ENCODE results near the gene NUB1.

The NUB1 gene

DNA sequence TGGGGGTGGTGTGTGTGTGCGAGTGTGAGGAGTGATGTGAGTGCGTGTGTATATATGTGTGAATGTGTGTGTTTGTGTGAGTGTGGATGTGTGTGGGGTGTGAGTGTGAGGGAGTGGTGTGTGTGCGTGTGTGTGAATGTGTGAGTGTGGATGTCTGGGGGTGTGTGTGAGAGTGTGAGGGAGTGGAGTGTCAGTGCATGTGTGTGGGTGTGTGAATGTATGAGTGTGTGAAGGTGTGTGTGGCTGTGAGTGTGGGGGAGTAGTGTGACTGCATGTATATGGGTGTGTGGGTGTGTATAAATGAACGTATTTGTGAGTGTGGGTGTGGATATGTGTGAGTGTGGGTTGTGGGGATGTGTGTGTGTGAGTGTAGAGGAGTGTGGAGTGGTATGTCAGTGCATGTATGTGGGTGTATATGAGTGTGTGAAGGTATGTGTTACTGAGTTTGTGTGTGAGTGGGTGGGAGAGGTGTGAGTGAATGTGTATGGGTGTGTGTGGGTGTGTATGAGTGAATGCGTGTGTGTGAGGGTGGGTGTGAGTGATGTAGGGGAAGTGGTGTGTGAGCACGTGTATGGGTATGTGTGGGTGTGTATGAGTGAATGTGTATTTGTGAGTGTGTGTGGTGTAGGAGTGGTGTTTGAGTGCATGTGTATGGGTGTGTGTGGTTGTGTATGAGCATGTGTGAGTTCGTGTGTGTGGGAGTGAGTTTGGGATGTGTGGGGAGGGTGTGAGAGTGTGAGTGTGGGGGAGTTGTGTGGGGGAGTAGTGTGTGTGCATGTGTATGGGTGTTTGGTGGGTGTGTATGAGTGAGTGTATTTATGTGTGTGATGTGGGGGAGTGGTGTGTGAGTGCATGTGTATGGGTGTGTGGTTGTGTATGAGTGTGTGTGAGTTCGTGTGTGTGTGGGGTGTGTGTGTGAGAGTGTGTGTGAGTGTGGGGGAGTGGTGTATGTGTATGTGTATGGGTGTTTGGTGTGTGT, 28.5 kb upstream of the NUB1 start:
- no peak overlapping the region for H3K27ac ChIP-seq (ENCODE audit: low read depth in 2 of 2, low read length in 2 of 2)
- no peak overlapping the region for H3K9ac ChIP-seq (ENCODE audit: low read depth in 1 of 2, low read length in 2 of 2)
- H3K4me1 ChIP-seq (ENCODE audit: control insufficient read depth in 2 of 2, insufficient read depth in 2 of 2, low read length in 2 of 2), result no peaks in the 10 kb centered on the region
- H3K4me3 ChIP-seq (ENCODE audit: low read length in 2 of 2), result no peak overlapping the region
- H3K9me3 ChIP-seq (ENCODE audit: control insufficient read depth in 2 of 2, low read length in 2 of 2), result peaks cover 0 to 5% of the 10 kb centered on the region in 2 donors
- H3K27me3 ChIP-seq (ENCODE audit: control insufficient read depth in 2 of 2, insufficient read depth in 2 of 2, low read length in 2 of 2), result peaks cover 0 to under 1% of the 10 kb centered on the region in 2 donors
- no peaks in the 10 kb centered on the region for H3K36me3 ChIP-seq (ENCODE audit: control insufficient read depth in 2 of 2, insufficient read depth in 2 of 2, low read length in 2 of 2)

DNA sequence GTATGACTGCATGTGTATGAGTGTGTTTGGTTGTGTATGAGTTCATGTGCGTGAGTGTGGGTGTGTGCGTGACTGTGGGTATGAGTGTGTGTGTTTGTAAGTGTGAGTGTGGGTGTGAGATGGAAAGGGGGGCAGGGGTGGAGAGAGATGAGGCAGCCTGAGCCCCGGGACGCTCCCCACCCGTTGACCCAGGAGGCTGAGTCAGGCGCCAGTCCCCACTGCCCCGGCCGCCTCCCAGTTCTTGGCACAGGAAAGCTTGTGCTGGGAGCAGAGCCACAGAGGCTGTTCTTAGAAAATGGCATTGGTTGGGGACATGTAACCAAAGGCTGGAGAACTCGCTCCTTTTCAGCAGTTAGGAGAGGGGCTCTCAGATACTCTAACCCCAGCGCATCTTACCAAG, 27.8 kb upstream of the NUB1 start:
- Histone ChIP-seq H3K9me3 (ENCODE audit: control insufficient read depth in 2 of 2, low read length in 2 of 2) (peaks cover 0 to 5% of the 10 kb centered on the region in 2 donors), H3K4me1 (ENCODE audit: control insufficient read depth in 2 of 2, insufficient read depth in 2 of 2, low read length in 2 of 2) (no peaks in the 10 kb centered on the region), H3K4me3 (ENCODE audit: low read length in 2 of 2) (no peak overlapping the region), H3K36me3 (ENCODE audit: control insufficient read depth in 2 of 2, insufficient read depth in 2 of 2, low read length in 2 of 2) (no peaks in the 10 kb centered on the region), H3K9ac (ENCODE audit: low read depth in 1 of 2, low read length in 2 of 2) (no peak overlapping the region), H3K27ac (ENCODE audit: low read depth in 2 of 2, low read length in 2 of 2) (no peak overlapping the region), H3K27me3 (ENCODE audit: control insufficient read depth in 2 of 2, insufficient read depth in 2 of 2, low read length in 2 of 2) (no peaks in the 10 kb centered on the region)

DNA sequence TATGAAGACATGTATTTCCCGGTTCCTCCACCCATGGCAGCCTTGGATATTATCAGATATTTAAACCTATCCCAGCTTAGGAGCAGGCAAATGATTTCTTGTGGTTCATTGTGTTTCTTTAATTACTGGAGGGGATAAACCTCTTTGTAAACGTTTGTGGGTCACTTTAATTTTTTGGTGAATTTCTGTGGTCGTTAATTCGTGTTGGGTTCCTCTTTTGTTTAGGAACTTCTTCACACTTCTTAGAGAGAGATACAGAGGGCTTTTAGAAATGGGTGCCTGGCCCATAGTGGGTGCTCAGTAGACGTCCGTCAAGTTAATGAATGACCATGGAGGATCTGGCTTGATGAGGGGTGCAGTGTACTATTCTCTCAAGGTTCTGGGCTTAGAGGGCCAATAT, 27.2 kb upstream of the NUB1 start:
- H3K4me1 ChIP-seq (ENCODE audit: control insufficient read depth in 2 of 2, insufficient read depth in 2 of 2, low read length in 2 of 2), result no peaks in the 10 kb centered on the region
- H3K27me3 ChIP-seq (ENCODE audit: control insufficient read depth in 2 of 2, insufficient read depth in 2 of 2, low read length in 2 of 2), result no peaks in the 10 kb centered on the region
- no peak overlapping the region for H3K4me3 ChIP-seq (ENCODE audit: low read length in 2 of 2)
- no peak overlapping the region for H3K27ac ChIP-seq (ENCODE audit: low read depth in 2 of 2, low read length in 2 of 2)
- no peak overlapping the region for H3K9ac ChIP-seq (ENCODE audit: low read depth in 1 of 2, low read length in 2 of 2)
- no peaks in the 10 kb centered on the region for H3K36me3 ChIP-seq (ENCODE audit: control insufficient read depth in 2 of 2, insufficient read depth in 2 of 2, low read length in 2 of 2)
- peaks cover 0 to 9% of the 10 kb centered on the region in 2 donors for H3K9me3 ChIP-seq (ENCODE audit: control insufficient read depth in 2 of 2, low read length in 2 of 2)

DNA sequence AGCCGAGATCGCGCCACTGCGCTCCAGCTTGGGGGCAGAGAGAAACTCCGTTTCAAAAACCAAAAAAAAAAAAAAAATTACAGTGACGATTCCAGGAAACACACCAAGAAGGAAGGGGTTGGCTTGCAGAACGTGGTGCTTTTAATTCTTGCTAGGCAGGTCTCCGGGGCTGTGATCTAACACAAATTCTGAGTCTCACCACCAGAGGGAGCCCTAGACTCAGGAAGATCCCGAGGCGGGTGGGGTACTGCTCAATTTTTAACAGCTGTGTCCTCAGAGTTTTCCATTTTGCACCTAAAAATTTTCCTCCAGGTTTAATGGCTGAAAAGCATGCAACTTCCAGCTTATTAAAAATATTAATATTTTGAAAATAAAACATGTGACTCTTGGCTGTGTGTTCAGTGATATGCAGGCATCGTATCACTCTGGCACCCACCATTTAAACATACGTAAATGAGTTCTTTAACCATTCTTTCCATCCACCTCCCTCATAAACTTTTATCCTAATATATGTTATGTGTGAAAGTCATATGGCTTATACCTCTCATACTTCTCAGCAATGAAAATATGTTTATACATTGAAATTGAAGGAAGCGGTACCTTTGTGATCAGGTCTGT, 26.5 kb upstream of the NUB1 start:
- Histone ChIP-seq H3K4me3 (ENCODE audit: low read length in 2 of 2) (no peak overlapping the region), H3K27me3 (ENCODE audit: control insufficient read depth in 2 of 2, insufficient read depth in 2 of 2, low read length in 2 of 2) (no peaks in the 10 kb centered on the region), H3K27ac (ENCODE audit: low read depth in 2 of 2, low read length in 2 of 2) (no peak overlapping the region), H3K9ac (ENCODE audit: low read depth in 1 of 2, low read length in 2 of 2) (no peak overlapping the region), H3K9me3 (ENCODE audit: control insufficient read depth in 2 of 2, low read length in 2 of 2) (peaks cover 0 to 12% of the 10 kb centered on the region in 2 donors), H3K36me3 (ENCODE audit: control insufficient read depth in 2 of 2, insufficient read depth in 2 of 2, low read length in 2 of 2) (no peaks in the 10 kb centered on the region), H3K4me1 (ENCODE audit: control insufficient read depth in 2 of 2, insufficient read depth in 2 of 2, low read length in 2 of 2) (no peaks in the 10 kb centered on the region)

DNA sequence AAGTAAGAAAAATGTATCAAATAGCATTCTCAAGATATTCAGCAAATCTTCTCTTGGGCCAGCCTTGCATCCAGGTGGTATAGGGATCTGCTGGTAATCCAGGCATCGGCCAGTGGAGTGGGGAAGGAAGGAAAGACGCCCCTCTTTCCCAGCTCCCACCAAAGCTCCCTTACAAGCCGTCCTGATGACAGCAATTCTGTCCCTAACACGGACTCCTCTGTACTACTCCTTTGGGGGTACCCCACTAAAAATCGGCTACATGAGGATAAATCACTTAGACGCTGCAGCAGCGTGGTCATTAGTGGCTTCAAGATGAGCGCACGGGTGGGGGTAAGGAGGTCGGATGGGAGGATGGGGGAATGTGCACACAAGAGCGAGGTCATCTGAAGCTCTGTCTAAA, 24.7 kb upstream of the NUB1 start:
- peaks cover 0 to 7% of the 10 kb centered on the region in 2 donors for H3K9me3 ChIP-seq (ENCODE audit: control insufficient read depth in 2 of 2, low read length in 2 of 2)
- no peak overlapping the region for H3K4me3 ChIP-seq (ENCODE audit: low read length in 2 of 2)
- no peaks in the 10 kb centered on the region for H3K36me3 ChIP-seq (ENCODE audit: control insufficient read depth in 2 of 2, insufficient read depth in 2 of 2, low read length in 2 of 2)
- H3K27me3 ChIP-seq (ENCODE audit: control insufficient read depth in 2 of 2, insufficient read depth in 2 of 2, low read length in 2 of 2), result no peaks in the 10 kb centered on the region
- no peak overlapping the region for H3K27ac ChIP-seq (ENCODE audit: low read depth in 2 of 2, low read length in 2 of 2)
- no peaks in the 10 kb centered on the region for H3K4me1 ChIP-seq (ENCODE audit: control insufficient read depth in 2 of 2, insufficient read depth in 2 of 2, low read length in 2 of 2)
- no peak overlapping the region for H3K9ac ChIP-seq (ENCODE audit: low read depth in 1 of 2, low read length in 2 of 2)

DNA sequence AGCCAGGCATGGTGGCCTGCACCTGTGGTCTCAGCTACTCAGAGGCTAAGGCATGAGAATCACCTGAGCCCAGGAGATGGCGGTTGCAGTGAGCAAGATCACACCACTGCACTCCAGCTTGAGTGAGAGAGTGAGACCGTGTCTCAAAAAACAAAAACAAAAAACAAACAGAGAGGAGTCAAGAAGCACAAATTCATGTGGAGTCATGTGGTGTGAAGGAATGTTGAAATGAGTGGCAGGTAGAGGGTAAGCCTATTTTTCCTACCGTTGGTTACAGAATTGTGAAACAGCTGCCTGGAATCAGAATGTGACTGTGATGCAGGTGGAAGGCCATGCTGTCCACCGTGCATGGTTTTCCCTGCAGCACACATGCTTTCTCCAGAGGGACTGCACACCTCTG, 23.7 kb upstream of the NUB1 start:
- Histone ChIP-seq H3K4me3 (ENCODE audit: low read length in 2 of 2) (no peak overlapping the region), H3K4me1 (ENCODE audit: control insufficient read depth in 2 of 2, insufficient read depth in 2 of 2, low read length in 2 of 2) (no peaks in the 10 kb centered on the region), H3K9me3 (ENCODE audit: control insufficient read depth in 2 of 2, low read length in 2 of 2) (peaks cover 0 to 7% of the 10 kb centered on the region in 2 donors), H3K9ac (ENCODE audit: low read depth in 1 of 2, low read length in 2 of 2) (no peak overlapping the region), H3K36me3 (ENCODE audit: control insufficient read depth in 2 of 2, insufficient read depth in 2 of 2, low read length in 2 of 2) (no peaks in the 10 kb centered on the region), H3K27me3 (ENCODE audit: control insufficient read depth in 2 of 2, insufficient read depth in 2 of 2, low read length in 2 of 2) (no peaks in the 10 kb centered on the region), H3K27ac (ENCODE audit: low read depth in 2 of 2, low read length in 2 of 2) (no peak overlapping the region)

DNA sequence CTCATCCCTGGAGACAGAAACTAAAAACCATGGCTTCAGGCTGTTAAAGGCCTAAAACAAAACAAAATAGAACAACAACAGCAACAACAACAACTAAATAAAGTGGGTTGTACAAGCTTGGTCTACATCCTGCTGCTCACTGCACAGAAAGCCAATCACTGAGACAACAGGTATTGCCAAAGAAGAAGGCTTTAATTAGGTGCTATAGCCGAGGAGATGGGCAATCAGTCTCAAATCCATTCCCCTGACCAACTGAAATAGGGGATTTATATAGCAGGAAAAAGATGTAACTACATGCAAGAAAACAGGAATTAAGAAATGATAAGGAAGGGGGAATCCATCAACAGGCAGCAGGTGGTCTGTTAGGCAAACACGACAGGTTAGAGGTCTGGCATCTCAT, 22.4 kb upstream of the NUB1 start:
- H3K4me3 ChIP-seq (ENCODE audit: low read length in 2 of 2), result no peak overlapping the region
- no peak overlapping the region for H3K27ac ChIP-seq (ENCODE audit: low read depth in 2 of 2, low read length in 2 of 2)
- peaks cover 0 to 7% of the 10 kb centered on the region in 2 donors for H3K9me3 ChIP-seq (ENCODE audit: control insufficient read depth in 2 of 2, low read length in 2 of 2)
- H3K4me1 ChIP-seq (ENCODE audit: control insufficient read depth in 2 of 2, insufficient read depth in 2 of 2, low read length in 2 of 2), result no peaks in the 10 kb centered on the region
- no peaks in the 10 kb centered on the region for H3K27me3 ChIP-seq (ENCODE audit: control insufficient read depth in 2 of 2, insufficient read depth in 2 of 2, low read length in 2 of 2)
- H3K36me3 ChIP-seq (ENCODE audit: control insufficient read depth in 2 of 2, insufficient read depth in 2 of 2, low read length in 2 of 2), result no peaks in the 10 kb centered on the region
- no peak overlapping the region for H3K9ac ChIP-seq (ENCODE audit: low read depth in 1 of 2, low read length in 2 of 2)

DNA sequence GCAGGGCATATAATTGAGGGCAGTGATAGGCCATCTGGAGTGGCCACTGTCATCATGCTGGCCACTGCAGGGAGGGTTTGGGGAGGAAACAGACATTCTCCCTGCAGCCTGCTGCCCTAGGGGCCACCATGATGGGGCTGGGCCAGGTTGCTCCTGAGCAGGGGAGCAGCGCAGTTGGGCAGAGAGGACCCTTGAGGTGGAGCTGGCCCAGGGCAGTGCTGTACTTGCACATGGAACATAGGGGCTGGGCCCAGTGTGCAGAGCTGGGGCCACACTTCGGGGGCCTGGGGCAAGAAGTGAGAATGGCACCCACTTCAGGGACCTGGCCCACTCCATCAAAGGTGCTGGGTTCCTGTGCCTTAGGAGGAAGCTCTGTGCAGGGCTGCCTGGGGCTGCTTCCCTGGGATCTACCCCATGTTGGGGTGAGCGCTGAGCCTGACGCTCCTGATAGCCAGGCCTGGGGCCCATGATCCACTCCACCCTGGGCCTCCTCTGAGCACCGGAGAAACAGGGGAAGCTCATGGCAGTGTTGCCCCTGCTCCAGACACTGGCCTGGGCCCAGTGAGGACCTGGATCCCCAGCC, 21.3 kb upstream of the NUB1 start:
- Histone ChIP-seq H3K4me3 (ENCODE audit: low read length in 2 of 2) (no peak overlapping the region), H3K36me3 (ENCODE audit: control insufficient read depth in 2 of 2, insufficient read depth in 2 of 2, low read length in 2 of 2) (no peaks in the 10 kb centered on the region)

DNA sequence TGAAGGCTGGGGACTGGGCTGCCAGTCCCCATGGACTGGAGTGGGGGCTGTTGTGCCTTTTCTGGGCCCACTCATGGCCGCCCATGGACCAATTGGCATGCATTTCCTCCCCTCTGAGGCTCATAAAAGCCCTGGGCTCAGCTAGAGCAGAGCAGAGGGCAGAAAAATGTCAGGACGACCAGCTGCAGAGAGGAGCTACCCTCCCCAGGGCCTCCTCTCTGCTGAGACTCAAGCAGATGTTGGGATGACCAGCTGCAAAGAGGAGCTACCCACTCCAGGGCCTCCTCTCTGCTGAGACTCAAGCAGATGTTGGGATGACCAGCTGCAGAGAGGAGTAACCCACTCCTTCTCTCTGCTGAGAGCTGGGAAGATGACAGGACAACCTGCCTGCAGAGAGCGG, 20.3 kb upstream of the NUB1 start:
- H3K4me3 ChIP-seq (ENCODE audit: low read length in 2 of 2), result no peak overlapping the region
- H3K27me3 ChIP-seq (ENCODE audit: control insufficient read depth in 2 of 2, insufficient read depth in 2 of 2, low read length in 2 of 2), result no peaks in the 10 kb centered on the region
- no peaks in the 10 kb centered on the region for H3K36me3 ChIP-seq (ENCODE audit: control insufficient read depth in 2 of 2, insufficient read depth in 2 of 2, low read length in 2 of 2)

More for the DNA sequence above, 21.3 kb upstream of the NUB1 start:
- H3K27ac ChIP-seq (ENCODE audit: low read depth in 2 of 2, low read length in 2 of 2), result no peak overlapping the region
- H3K9me3 ChIP-seq (ENCODE audit: control insufficient read depth in 2 of 2, low read length in 2 of 2), result peaks cover 0 to 7% of the 10 kb centered on the region in 2 donors
- no peaks in the 10 kb centered on the region for H3K4me1 ChIP-seq (ENCODE audit: control insufficient read depth in 2 of 2, insufficient read depth in 2 of 2, low read length in 2 of 2)
- no peaks in the 10 kb centered on the region for H3K27me3 ChIP-seq (ENCODE audit: control insufficient read depth in 2 of 2, insufficient read depth in 2 of 2, low read length in 2 of 2)
- H3K9ac ChIP-seq (ENCODE audit: low read depth in 1 of 2, low read length in 2 of 2), result no peak overlapping the region

DNA sequence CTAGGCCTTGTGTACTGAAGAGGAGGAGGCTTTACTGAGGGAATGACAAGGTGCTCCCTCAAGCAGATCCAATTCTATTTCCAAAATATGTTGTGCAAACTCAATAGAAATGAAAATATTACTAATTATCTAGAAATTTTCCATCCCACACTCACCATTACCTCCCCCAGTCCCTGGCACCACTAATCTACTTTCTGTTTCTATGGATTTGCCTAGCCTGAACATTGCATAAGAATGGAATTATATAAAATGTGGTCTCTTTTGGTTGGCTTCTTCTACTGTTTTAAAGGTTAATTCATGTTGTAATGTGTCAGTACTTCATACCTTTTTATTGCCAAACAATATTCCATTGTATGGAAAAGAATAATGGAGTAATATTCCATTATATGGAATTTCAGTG, 18.7 kb upstream of the NUB1 start:
- no peak overlapping the region for H3K9ac ChIP-seq (ENCODE audit: low read depth in 1 of 2, low read length in 2 of 2)
- no peak overlapping the region for H3K27ac ChIP-seq (ENCODE audit: low read depth in 2 of 2, low read length in 2 of 2)
- peaks cover 0 to 7% of the 10 kb centered on the region in 2 donors for H3K9me3 ChIP-seq (ENCODE audit: control insufficient read depth in 2 of 2, low read length in 2 of 2)
- H3K36me3 ChIP-seq (ENCODE audit: control insufficient read depth in 2 of 2, insufficient read depth in 2 of 2, low read length in 2 of 2), result no peaks in the 10 kb centered on the region
- H3K27me3 ChIP-seq (ENCODE audit: control insufficient read depth in 2 of 2, insufficient read depth in 2 of 2, low read length in 2 of 2), result no peaks in the 10 kb centered on the region
- no peak overlapping the region for H3K4me3 ChIP-seq (ENCODE audit: low read length in 2 of 2)
- no peaks in the 10 kb centered on the region for H3K4me1 ChIP-seq (ENCODE audit: control insufficient read depth in 2 of 2, insufficient read depth in 2 of 2, low read length in 2 of 2)

More for the DNA sequence above, 20.3 kb upstream of the NUB1 start:
- Histone ChIP-seq H3K4me1 (ENCODE audit: control insufficient read depth in 2 of 2, insufficient read depth in 2 of 2, low read length in 2 of 2) (no peaks in the 10 kb centered on the region), H3K9me3 (ENCODE audit: control insufficient read depth in 2 of 2, low read length in 2 of 2) (peaks cover 0 to 7% of the 10 kb centered on the region in 2 donors), H3K27ac (ENCODE audit: low read depth in 2 of 2, low read length in 2 of 2) (no peak overlapping the region), H3K9ac (ENCODE audit: low read depth in 1 of 2, low read length in 2 of 2) (no peak overlapping the region)
